GM21723 (cell line): ENCODE measurements around the gene CSF1.

Experiments
- ATAC-seq: cut with Tn5 transposase; IDR thresholded peaks from one replicate; pipeline ENCODE4 v1.9.1; 2021; ENCODE audit warnings: mild to moderate bottlenecking, moderate library complexity; ENCODE audit not compliant: unreplicated experiment

CSF1 gene

GRCh38 chr1:109882288-109883245 is 28.1 kb upstream of the CSF1 start:
- no peak for ATAC-seq

- no peak for ATAC-seq
These were observed 27.2 kb upstream of the CSF1 start for GRCh38 chr1:109883248-109883955.

- no peak for ATAC-seq
These were observed 26.3 kb upstream of the CSF1 start for GRCh38 chr1:109884242-109884891.

GRCh38 chr1:109885589-109885988 is 25.1 kb upstream of the CSF1 start:
- ATAC-seq, result no peak

GRCh38 chr1:109886827-109887226 is 23.8 kb upstream of the CSF1 start:
- ATAC-seq, result no peak

GRCh38 chr1:109887271-109887670 is 23.4 kb upstream of the CSF1 start:
- no peak for ATAC-seq

GRCh38 chr1:109887884-109888283 is 22.8 kb upstream of the CSF1 start:
- no peak for ATAC-seq

- no peak for ATAC-seq
These were observed 21.6 kb upstream of the CSF1 start for GRCh38 chr1:109889094-109889493.

- ATAC-seq, result no peak
These were observed 20.3 kb upstream of the CSF1 start for GRCh38 chr1:109890115-109890953.

- ATAC-seq, result no peak
These were observed 18.7 kb upstream of the CSF1 start for GRCh38 chr1:109891930-109892329.

- no peak for ATAC-seq
These were observed 17.9 kb upstream of the CSF1 start for GRCh38 chr1:109892561-109893368.

GRCh38 chr1:109893532-109894171 is 17.0 kb upstream of the CSF1 start:
- ATAC-seq, result no peak

GRCh38 chr1:109894823-109895719 is 15.6 kb upstream of the CSF1 start:
- ATAC-seq, result no peak

- ATAC-seq, result no peak
These were observed 14.7 kb upstream of the CSF1 start for GRCh38 chr1:109895720-109896504.

- ATAC-seq, result no peak
These were observed 14.0 kb upstream of the CSF1 start for GRCh38 chr1:109896681-109897080.

- no peak for ATAC-seq
These were observed 13.2 kb upstream of the CSF1 start for GRCh38 chr1:109897259-109897955.

- ATAC-seq, result no peak
These were observed 11.8 kb upstream of the CSF1 start for GRCh38 chr1:109898842-109899241.
